Tibial artery (tissue), 4 donors: Measurements from ENCODE around the gene MAP1LC3B.
A peak's percentile ranks its signal among the peaks of the same experiment; 100 is the strongest.
"Not testable (repeated sequence)": the region's sequence is repeated elsewhere in the genome, so short reads cannot be mapped to it uniquely, and the experiment has no call there.

Experiments
- DNase-seq, 2 donors: peaks; one replicate each; pipeline ENCODE4 v3.0.0-alpha.2; 2019
- H3K27ac ChIP-seq, 2 donors: fragments of 200-600 bp; sonication (generic) in 1 of 2; 1 replicate in 1 of 2; 2 replicates in 1 of 2; pipeline ENCODE4 v1.5.1; 2018 to 2019; ENCODE audit warnings: mild to moderate bottlenecking in 1 of 2
- H3K27me3 ChIP-seq, 2 donors: fragments of 200-600 bp; sonication (generic) in 1 of 2; one replicate each; pipeline versions ENCODE4 v1.5.1 to v1.6.0; 2016 to 2019
- H3K36me3 ChIP-seq, 3 donors: fragments of 200-600 bp; sonication (generic) in 2 of 3; one replicate each; pipeline ENCODE4 v1.5.1; 2016 to 2019; ENCODE audit warnings: mild to moderate bottlenecking in 2 of 3
- H3K4me1 ChIP-seq, 4 donors: fragments of 200-600 bp; sonication (generic) in 2 of 4; 1 replicate in 3 of 4; 2 replicates in 1 of 4; pipeline ENCODE4 v1.5.1; 2016 to 2019
- H3K4me3 ChIP-seq, 2 donors: fragments of 200-600 bp; sonication (generic) in 1 of 2; 1 replicate in 1 of 2; 2 replicates in 1 of 2; pipeline ENCODE4 v1.5.1; 2018 to 2019; ENCODE audit warnings: mild to moderate bottlenecking in 2 of 2
- H3K9me3 ChIP-seq, 3 donors: fragments of 200-600 bp; sonication (generic) in 1 of 3; one replicate each; pipeline ENCODE4 v1.5.1; 2016 to 2019
- CTCF ChIP-seq, 2 experiments: fragments of 200-600 bp in 1 of 2; fragments of 450-650 bp in 1 of 2; IDR thresholded peaks; one replicate each; pipeline ENCODE4 v1.5.1; 2017 to 2019; ENCODE audit warnings: antibody characterized with exemption in 2 of 2, mild to moderate bottlenecking in 1 of 2, moderate library complexity in 1 of 2
- intact Hi-C: fragments of 100-400 bp; cut with DNase I; formaldehyde crosslinking; loops from one replicate; pipeline ENCODE4 v1.15.0; 2023; ENCODE audit warnings: low total_unique reads

The MAP1LC3B gene

GRCh38 chr16:87380403-87380802, 11.7 kb upstream of the MAP1LC3B start:
- Histone ChIP-seq H3K9me3 (no peaks in the 10 kb centered on the region), H3K4me1 (peaks cover 0 to 67% (median 48%) of the 10 kb centered on the region in 4 donors), H3K27me3 (no peaks in the 10 kb centered on the region), H3K36me3 (no peaks in the 10 kb centered on the region), H3K27ac (peak overlapping the region; percentile 87 to 97), H3K4me3 (peak overlapping the region; percentile 73 to 95)
- TF ChIP-seq CTCF (IDR thresholded peaks at IDR 0.05), result no peak
- no peak for DNase-seq
- intact Hi-C loops, result loop anchor here (5.0 to 10.0 kb wide), 3 partner anchors 63 to 1826 kb away; partner anchors contain the start of gene C16orf95

DNA sequence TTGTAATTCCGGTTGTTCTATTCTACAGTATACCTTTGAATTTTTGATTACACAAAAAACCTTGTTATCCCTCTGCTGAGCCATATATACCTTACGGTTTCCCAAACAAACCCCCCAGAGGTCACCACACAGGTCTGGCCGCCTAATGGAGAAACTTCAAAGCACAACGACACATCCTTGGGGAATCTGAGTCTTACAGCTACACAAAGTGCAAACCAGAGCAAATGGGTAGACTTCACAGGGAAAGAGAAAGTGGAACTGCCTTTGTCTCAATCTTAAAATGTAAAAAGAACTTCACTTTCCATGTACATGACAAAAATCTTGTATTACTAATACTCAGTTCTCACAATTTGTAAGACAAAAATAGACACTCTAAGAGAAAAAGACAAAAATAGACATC, 11.3 kb upstream of the MAP1LC3B start:
- DNase-seq, result no peak
- Histone ChIP-seq H3K27ac (peak overlapping the region; percentile 87 to 97), H3K4me3 (peak overlapping the region; percentile 73 to 95), H3K4me1 (peaks cover 0 to 62% (median 44%) of the 10 kb centered on the region in 4 donors), H3K9me3 (no peaks in the 10 kb centered on the region), H3K36me3 (no peaks in the 10 kb centered on the region), H3K27me3 (no peaks in the 10 kb centered on the region)
- intact Hi-C loops, result loop anchor here (5.0 to 10.0 kb wide), 3 partner anchors 64 to 1826 kb away; partner anchors contain the start of gene C16orf95
- no peak for TF ChIP-seq CTCF (IDR thresholded peaks at IDR 0.05)

DNA sequence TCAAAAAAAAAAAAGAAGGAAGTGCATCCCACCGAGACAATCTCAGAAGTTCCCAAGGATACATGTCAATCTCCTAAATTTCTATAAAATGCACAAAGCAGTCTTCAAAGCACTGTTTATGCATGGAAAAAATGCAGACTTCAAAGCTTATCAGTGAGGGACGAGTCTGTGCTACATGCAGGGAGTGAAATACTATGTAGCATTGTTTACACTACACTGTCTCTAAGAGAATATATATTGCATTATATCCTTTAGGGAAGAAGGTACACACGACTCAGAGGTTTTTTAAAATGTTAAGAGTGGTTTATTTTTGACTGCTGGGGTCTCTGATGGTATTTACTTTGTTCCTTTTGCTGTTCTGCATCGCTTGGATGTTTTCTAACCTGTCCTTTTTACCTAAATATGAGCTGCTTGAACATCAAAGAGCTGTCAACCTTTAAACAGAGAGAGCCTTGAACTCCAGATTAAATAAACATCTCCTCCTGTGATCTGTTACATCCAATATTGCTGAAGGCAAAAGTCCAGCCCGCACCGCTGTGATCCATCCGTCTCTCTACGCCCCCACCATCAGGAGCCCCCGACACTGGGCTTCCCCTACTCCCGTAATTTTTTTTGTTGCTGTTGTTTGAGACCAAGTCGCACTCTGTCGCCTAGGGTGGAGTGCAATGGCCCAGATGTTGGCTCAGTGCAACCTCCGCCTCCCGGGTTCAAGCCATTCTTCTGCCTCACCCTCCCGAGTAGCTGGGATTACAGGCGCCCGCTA, 9.9 kb upstream of the MAP1LC3B start:
- no peak for DNase-seq
- intact Hi-C loops, result loop anchor here (5.0 to 10.0 kb wide), 3 partner anchors 65 to 1827 kb away; partner anchors contain the start of gene C16orf95

GRCh38 chr16:87383505-87384161, 8.5 kb upstream of the MAP1LC3B start, which contains the start of gene FBXO31:
TSS of gene FBXO31 (minus strand) at chr16:87383776. CDS start at chr16:87383744, 32 bp downstream.
- intact Hi-C loops, result loop anchor here (5.0 to 10.0 kb wide), 3 partner anchors 66 to 1829 kb away; partner anchors contain the start of gene C16orf95
- DNase-seq, result peak; percentile 75 to 91
- Histone ChIP-seq H3K4me3 (peak within 1 kb of the TSS; percentile 73 to 95), H3K36me3 (no peaks in the 10 kb centered on the region), H3K4me1 (peaks cover 0 to 60% (median 48%) of the 10 kb centered on the region in 4 donors), H3K27ac (peak within 1 kb of the TSS; percentile 87 to 97), H3K27me3 (no peaks in the 10 kb centered on the region), H3K9me3 (no peaks in the 10 kb centered on the region)
- TF ChIP-seq CTCF (IDR thresholded peaks at IDR 0.05), result no peak

More for the DNA sequence above, 9.9 kb upstream of the MAP1LC3B start:
- Histone ChIP-seq H3K9me3 (no peaks in the 10 kb centered on the region), H3K27me3 (no peaks in the 10 kb centered on the region), H3K4me1 (peaks cover 0 to 59% (median 42%) of the 10 kb centered on the region in 4 donors), H3K4me3 (peak overlapping the region; percentile 73 to 95), H3K27ac (peak overlapping the region; percentile 87 to 97), H3K36me3 (no peaks in the 10 kb centered on the region)
- TF ChIP-seq CTCF (IDR thresholded peaks at IDR 0.05), result no peak

DNA sequence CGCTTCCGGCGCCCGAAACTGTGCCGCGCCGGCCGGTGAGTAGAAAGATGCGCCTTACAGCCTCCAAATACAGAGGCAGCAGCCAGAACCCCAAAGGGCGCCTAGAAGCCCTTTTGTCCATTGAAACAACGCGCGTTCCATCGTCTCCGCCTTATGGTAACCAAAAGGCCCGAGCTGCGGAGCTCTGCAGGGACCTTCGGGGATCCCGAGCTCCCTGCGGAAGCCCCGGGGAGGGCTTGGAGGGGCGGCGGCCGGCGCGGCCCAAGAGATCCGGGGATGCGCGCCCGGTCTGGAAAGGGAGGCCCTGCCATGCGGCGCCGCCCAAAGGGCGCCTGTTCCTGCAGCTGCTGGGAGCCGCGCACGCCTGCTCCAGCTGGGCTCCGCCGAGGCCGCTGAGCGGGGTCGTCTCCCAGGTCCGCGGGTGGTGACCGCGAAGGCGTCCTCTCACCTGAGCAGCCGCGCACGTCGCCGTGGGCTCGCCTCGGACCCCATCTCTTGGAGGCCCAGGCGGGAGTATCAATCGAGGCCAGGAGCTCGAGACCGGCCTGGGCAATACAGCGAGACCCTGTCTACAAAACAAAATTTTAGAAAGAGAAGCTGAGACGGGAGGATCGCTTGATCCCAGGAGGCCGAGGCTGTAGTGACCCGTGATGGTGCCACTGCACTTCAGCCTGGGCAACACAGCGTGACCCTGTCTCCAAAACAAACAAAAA, 7.8 kb upstream of the MAP1LC3B start:
- peak overlapping the region; percentile 87 to 97 for H3K27ac ChIP-seq
- H3K36me3 ChIP-seq, result no peaks in the 10 kb centered on the region
- H3K4me3 ChIP-seq, result peak overlapping the region; percentile 73 to 95
- no peaks in the 10 kb centered on the region for H3K27me3 ChIP-seq
- peaks cover 0 to 58% (median 46%) of the 10 kb centered on the region in 4 donors for H3K4me1 ChIP-seq
- no peak for TF ChIP-seq CTCF (IDR thresholded peaks at IDR 0.05)
- H3K9me3 ChIP-seq, result no peaks in the 10 kb centered on the region
- DNase-seq, result peak; percentile 40 to 78
- intact Hi-C loops, result loop anchor here (5.0 to 10.0 kb wide), 3 partner anchors 67 to 1830 kb away; partner anchors contain the start of gene C16orf95

DNA sequence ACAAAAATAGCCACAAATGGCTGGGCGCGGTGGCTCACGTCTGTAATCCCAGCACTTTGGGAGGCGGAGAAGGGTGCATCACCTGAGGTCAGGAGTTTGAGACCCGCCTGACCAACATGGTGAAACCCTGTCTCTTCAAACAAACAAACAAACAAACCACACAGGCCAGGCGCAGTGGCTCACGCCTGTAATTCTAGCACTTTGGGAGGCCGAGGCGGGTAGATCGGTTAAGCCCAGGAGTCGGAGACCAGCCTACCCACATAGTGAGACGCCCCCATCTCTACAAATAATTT, 7.3 kb upstream of the MAP1LC3B start:
- not testable (repeated sequence) for H3K27me3 ChIP-seq, H3K9me3 ChIP-seq, H3K36me3 ChIP-seq, DNase-seq
- Histone ChIP-seq H3K4me1 (peaks cover 0 to 53% (median 43%) of the 10 kb centered on the region in 4 donors), H3K27ac (peak overlapping the region; percentile 87 to 97), H3K4me3 (peak overlapping the region; percentile 73 to 95)
- intact Hi-C loops, result loop anchor here (5.0 to 10.0 kb wide), 3 partner anchors 68 to 1830 kb away; partner anchors contain the start of gene C16orf95
